Natural killer cell treated with Interleukin-12 subunit alpha and Interleukin-12 subunit beta and Interleukin-15 and Interleukin-18, amount 100 ng/mL, for 72 hours (primary cell): ENCODE data around the gene RGS12. TPM values are rescaled to one million over a fixed set of nuclear protein-coding genes. Genes with fewer than 3 reads are reported as not detected.

Experiments used
- ATAC-seq, 2 donors: fragments of 150-1000 bp; cut with Tn5 transposase in 1 of 2; sonication (Bioruptor Pico), chemical (Tn5 transposase) in 1 of 2; 2 replicates each; pipeline ENCODE4 v1.10.0; 2021
- DNase-seq: peaks from one replicate; pipeline ENCODE4 v3.0.0; 2022; ENCODE audit warnings: low spot score
- H3K27ac Mint-ChIP-seq, 2 donors: 1 replicate in 1 of 2; 2 replicates in 1 of 2; pipeline ENCODE4 v1.8.0; 2022; ENCODE audit warnings: mixed read lengths in 2 of 2, mild to moderate bottlenecking in 1 of 2, moderate library complexity in 1 of 2
- H3K27me3 Mint-ChIP-seq, 2 donors: 1 replicate in 1 of 2; 2 replicates in 1 of 2; pipeline ENCODE4 v1.8.0; 2022; ENCODE audit warnings: mixed read lengths in 2 of 2
- H3K36me3 Mint-ChIP-seq: one replicate; pipeline ENCODE4 v1.8.0; 2022; ENCODE audit warnings: mixed read lengths
- H3K4me1 Mint-ChIP-seq, 2 donors: 1 replicate in 1 of 2; 2 replicates in 1 of 2; pipeline ENCODE4 v1.8.0; 2022; ENCODE audit warnings: low read depth in 2 of 2, mixed read lengths in 2 of 2, mild to moderate bottlenecking in 1 of 2
- H3K4me3 Mint-ChIP-seq: one replicate; pipeline ENCODE4 v1.8.0; 2022; ENCODE audit warnings: mixed read lengths
- H3K9me3 Mint-ChIP-seq: 2 replicates; pipeline ENCODE4 v1.8.0; 2022; ENCODE audit warnings: mixed read lengths
- total RNA-seq, 2 donors: library from RNA; stranded (reverse); gene quantifications; one replicate each; pipeline ENCODE4 v1.2.3, GENCODE V29; 2022

RGS12 gene
- total RNA-seq, 2 donors from 2014 or later = 1.9 to 7.0 TPM

GRCh38 chr4:3261411-3262207, 31.2 kb upstream of the RGS12 start:
- H3K4me3 Mint-ChIP-seq = no peak overlapping the region
- DNase-seq (no peak), ATAC-seq (peak in 1 of 2 donors; percentile 6)
- H3K36me3 Mint-ChIP-seq = no peaks in the 10 kb centered on the region
- no peaks in the 10 kb centered on the region for H3K4me1 Mint-ChIP-seq
- no peaks in the 10 kb centered on the region for H3K9me3 Mint-ChIP-seq
- no peak overlapping the region for H3K27ac Mint-ChIP-seq
- H3K27me3 Mint-ChIP-seq = no peaks in the 10 kb centered on the region

GRCh38 chr4:3262208-3263052, 30.4 kb upstream of the RGS12 start:
- no peak for DNase-seq
- Mint-ChIP-seq H3K27me3 (no peaks in the 10 kb centered on the region), H3K27ac (no peak overlapping the region), H3K4me1 (no peaks in the 10 kb centered on the region), H3K36me3 (no peaks in the 10 kb centered on the region), H3K4me3 (no peak overlapping the region), H3K9me3 (no peaks in the 10 kb centered on the region)
- peak in 1 of 2 donors; percentile 28 for ATAC-seq

- Mint-ChIP-seq H3K4me3 (no peak overlapping the region), H3K27ac (no peak overlapping the region), H3K9me3 (no peaks in the 10 kb centered on the region), H3K4me1 (no peaks in the 10 kb centered on the region), H3K27me3 (no peaks in the 10 kb centered on the region), H3K36me3 (no peaks in the 10 kb centered on the region)
- no peak for DNase-seq
- peak; percentile 11 to 32 for ATAC-seq
These were observed 29.6 kb upstream of the RGS12 start for GRCh38 chr4:3263053-3263875.

- H3K9me3 Mint-ChIP-seq = no peaks in the 10 kb centered on the region
- DNase-seq (no peak), ATAC-seq (no peak)
- no peaks in the 10 kb centered on the region for H3K27me3 Mint-ChIP-seq
- H3K4me1 Mint-ChIP-seq = no peaks in the 10 kb centered on the region
- no peak overlapping the region for H3K27ac Mint-ChIP-seq
- H3K4me3 Mint-ChIP-seq = no peak overlapping the region
- no peaks in the 10 kb centered on the region for H3K36me3 Mint-ChIP-seq
These were observed 29.0 kb upstream of the RGS12 start for GRCh38 chr4:3263876-3264193.

GRCh38 chr4:3266076-3266475, 26.7 kb upstream of the RGS12 start:
- Mint-ChIP-seq H3K9me3 (no peaks in the 10 kb centered on the region), H3K36me3 (no peaks in the 10 kb centered on the region), H3K4me1 (no peaks in the 10 kb centered on the region), H3K4me3 (no peak overlapping the region), H3K27ac (peak overlapping the region in 1 of 2 donors; percentile 70), H3K27me3 (no peaks in the 10 kb centered on the region)
- DNase-seq = no peak
- ATAC-seq = no peak

- Mint-ChIP-seq H3K4me3 (no peak overlapping the region), H3K27me3 (no peaks in the 10 kb centered on the region), H3K27ac (no peak overlapping the region), H3K36me3 (no peaks in the 10 kb centered on the region), H3K9me3 (no peaks in the 10 kb centered on the region), H3K4me1 (no peaks in the 10 kb centered on the region)
- DNase-seq (no peak), ATAC-seq (peak in 1 of 2 donors; percentile 12)
These were observed 25.0 kb upstream of the RGS12 start for GRCh38 chr4:3267576-3268394.

- ATAC-seq = peak; percentile 9 to 43
- Mint-ChIP-seq H3K9me3 (no peaks in the 10 kb centered on the region), H3K36me3 (no peaks in the 10 kb centered on the region), H3K27ac (no peak overlapping the region), H3K4me1 (no peaks in the 10 kb centered on the region), H3K27me3 (no peaks in the 10 kb centered on the region), H3K4me3 (no peak overlapping the region)
- no peak for DNase-seq
These were observed 24.3 kb upstream of the RGS12 start for GRCh38 chr4:3268395-3269104.

GRCh38 chr4:3269105-3269927, 23.5 kb upstream of the RGS12 start:
- H3K36me3 Mint-ChIP-seq = no peaks in the 10 kb centered on the region
- H3K27me3 Mint-ChIP-seq = no peaks in the 10 kb centered on the region
- DNase-seq (no peak), ATAC-seq (peak; percentile 38 to 55)
- H3K9me3 Mint-ChIP-seq = no peaks in the 10 kb centered on the region
- H3K4me1 Mint-ChIP-seq = no peaks in the 10 kb centered on the region
- no peak overlapping the region for H3K27ac Mint-ChIP-seq
- no peak overlapping the region for H3K4me3 Mint-ChIP-seq

- Mint-ChIP-seq H3K9me3 (no peaks in the 10 kb centered on the region), H3K27me3 (no peaks in the 10 kb centered on the region), H3K36me3 (no peaks in the 10 kb centered on the region), H3K4me3 (no peak overlapping the region), H3K27ac (no peak overlapping the region), H3K4me1 (no peaks in the 10 kb centered on the region)
- DNase-seq (no peak), ATAC-seq (no peak)
These were observed 22.7 kb upstream of the RGS12 start for GRCh38 chr4:3269991-3270611.

GRCh38 chr4:3271131-3271530, 21.7 kb upstream of the RGS12 start:
- no peak overlapping the region for H3K27ac Mint-ChIP-seq
- H3K9me3 Mint-ChIP-seq = no peaks in the 10 kb centered on the region
- ATAC-seq (no peak), DNase-seq (no peak)
- no peaks in the 10 kb centered on the region for H3K27me3 Mint-ChIP-seq
- H3K4me3 Mint-ChIP-seq = no peak overlapping the region
- H3K4me1 Mint-ChIP-seq = no peaks in the 10 kb centered on the region
- no peaks in the 10 kb centered on the region for H3K36me3 Mint-ChIP-seq

GRCh38 chr4:3276986-3277385, 15.8 kb upstream of the RGS12 start:
- ATAC-seq = no peak
- H3K27ac Mint-ChIP-seq = no peak overlapping the region
- no peak for DNase-seq
- H3K4me1 Mint-ChIP-seq = no peaks in the 10 kb centered on the region
- no peaks in the 10 kb centered on the region for H3K36me3 Mint-ChIP-seq
- H3K9me3 Mint-ChIP-seq = no peaks in the 10 kb centered on the region
- no peak overlapping the region for H3K4me3 Mint-ChIP-seq
- peaks cover 4 to 7% of the 10 kb centered on the region in 2 donors for H3K27me3 Mint-ChIP-seq

GRCh38 chr4:3280466-3280865, 12.4 kb upstream of the RGS12 start:
- Mint-ChIP-seq H3K4me3 (no peak overlapping the region), H3K9me3 (no peaks in the 10 kb centered on the region), H3K27ac (no peak overlapping the region), H3K27me3 (peaks cover 4 to 7% of the 10 kb centered on the region in 2 donors), H3K36me3 (no peaks in the 10 kb centered on the region), H3K4me1 (no peaks in the 10 kb centered on the region)
- DNase-seq (no peak), ATAC-seq (no peak)
